ENCODE data around the gene UIMC1.

DNA sequence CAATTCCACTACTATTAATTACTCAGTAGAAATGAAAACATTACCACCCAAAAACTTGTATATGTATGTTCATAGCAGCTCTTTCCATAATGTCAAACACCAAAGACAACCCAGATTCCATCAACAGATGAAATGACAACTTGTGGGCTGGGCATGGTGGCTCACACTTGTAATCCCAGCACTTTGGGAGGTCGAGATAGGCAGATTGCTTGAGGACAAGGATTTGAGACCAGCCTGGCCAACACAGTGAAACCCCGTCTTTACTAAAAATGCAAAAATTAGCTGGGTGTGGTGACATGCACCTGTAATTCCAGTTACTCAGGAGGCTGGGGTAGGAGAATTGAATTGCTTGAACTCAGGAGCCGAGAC lies 11.5 kb downstream of the UIMC1 start:
- TF ChIP-seq, protein P1, sequence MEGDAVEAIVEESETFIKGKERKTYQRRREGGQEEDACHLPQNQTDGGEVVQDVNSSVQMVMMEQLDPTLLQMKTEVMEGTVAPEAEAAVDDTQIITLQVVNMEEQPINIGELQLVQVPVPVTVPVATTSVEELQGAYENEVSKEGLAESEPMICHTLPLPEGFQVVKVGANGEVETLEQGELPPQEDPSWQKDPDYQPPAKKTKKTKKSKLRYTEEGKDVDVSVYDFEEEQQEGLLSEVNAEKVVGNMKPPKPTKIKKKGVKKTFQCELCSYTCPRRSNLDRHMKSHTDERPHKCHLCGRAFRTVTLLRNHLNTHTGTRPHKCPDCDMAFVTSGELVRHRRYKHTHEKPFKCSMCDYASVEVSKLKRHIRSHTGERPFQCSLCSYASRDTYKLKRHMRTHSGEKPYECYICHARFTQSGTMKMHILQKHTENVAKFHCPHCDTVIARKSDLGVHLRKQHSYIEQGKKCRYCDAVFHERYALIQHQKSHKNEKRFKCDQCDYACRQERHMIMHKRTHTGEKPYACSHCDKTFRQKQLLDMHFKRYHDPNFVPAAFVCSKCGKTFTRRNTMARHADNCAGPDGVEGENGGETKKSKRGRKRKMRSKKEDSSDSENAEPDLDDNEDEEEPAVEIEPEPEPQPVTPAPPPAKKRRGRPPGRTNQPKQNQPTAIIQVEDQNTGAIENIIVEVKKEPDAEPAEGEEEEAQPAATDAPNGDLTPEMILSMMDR (CRISPR knock-in tag; IDR thresholded peaks at IDR 0.05) = no peak
- TF ChIP-seq JUNB (CRISPR knock-in tag; IDR thresholded peaks at IDR 0.05; ENCODE audit: borderline replicate concordance) (no peak), MYNN (CRISPR knock-in tag; IDR thresholded peaks at IDR 0.05; ENCODE audit: low read depth) (no peak), CHD2 (IDR thresholded peaks at IDR 0.05; ENCODE audit: low read depth, low read length) (no peak), ZMAT3 (CRISPR knock-in tag; conservative IDR thresholded peaks at IDR 0.05) (no peak), EZH2 (conservative IDR thresholded peaks at IDR 0.05; ENCODE audit: low read depth, low read length) (no peak), ZSCAN29 (CRISPR knock-in tag; conservative IDR thresholded peaks at IDR 0.05) (no peak), PLRG1 (conservative IDR thresholded peaks at IDR 0.05) (no peak)
- TF ChIP-seq, protein P2, sequence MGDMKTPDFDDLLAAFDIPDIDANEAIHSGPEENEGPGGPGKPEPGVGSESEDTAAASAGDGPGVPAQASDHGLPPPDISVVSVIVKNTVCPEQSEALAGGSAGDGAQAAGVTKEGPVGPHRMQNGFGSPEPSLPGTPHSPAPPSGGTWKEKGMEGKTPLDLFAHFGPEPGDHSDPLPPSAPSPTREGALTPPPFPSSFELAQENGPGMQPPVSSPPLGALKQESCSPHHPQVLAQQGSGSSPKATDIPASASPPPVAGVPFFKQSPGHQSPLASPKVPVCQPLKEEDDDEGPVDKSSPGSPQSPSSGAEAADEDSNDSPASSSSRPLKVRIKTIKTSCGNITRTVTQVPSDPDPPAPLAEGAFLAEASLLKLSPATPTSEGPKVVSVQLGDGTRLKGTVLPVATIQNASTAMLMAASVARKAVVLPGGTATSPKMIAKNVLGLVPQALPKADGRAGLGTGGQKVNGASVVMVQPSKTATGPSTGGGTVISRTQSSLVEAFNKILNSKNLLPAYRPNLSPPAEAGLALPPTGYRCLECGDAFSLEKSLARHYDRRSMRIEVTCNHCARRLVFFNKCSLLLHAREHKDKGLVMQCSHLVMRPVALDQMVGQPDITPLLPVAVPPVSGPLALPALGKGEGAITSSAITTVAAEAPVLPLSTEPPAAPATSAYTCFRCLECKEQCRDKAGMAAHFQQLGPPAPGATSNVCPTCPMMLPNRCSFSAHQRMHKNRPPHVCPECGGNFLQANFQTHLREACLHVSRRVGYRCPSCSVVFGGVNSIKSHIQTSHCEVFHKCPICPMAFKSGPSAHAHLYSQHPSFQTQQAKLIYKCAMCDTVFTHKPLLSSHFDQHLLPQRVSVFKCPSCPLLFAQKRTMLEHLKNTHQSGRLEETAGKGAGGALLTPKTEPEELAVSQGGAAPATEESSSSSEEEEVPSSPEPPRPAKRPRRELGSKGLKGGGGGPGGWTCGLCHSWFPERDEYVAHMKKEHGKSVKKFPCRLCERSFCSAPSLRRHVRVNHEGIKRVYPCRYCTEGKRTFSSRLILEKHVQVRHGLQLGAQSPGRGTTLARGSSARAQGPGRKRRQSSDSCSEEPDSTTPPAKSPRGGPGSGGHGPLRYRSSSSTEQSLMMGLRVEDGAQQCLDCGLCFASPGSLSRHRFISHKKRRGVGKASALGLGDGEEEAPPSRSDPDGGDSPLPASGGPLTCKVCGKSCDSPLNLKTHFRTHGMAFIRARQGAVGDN (CRISPR knock-in tag; IDR thresholded peaks at IDR 0.05) = no peak
- TF ChIP-seq, protein P3, sequence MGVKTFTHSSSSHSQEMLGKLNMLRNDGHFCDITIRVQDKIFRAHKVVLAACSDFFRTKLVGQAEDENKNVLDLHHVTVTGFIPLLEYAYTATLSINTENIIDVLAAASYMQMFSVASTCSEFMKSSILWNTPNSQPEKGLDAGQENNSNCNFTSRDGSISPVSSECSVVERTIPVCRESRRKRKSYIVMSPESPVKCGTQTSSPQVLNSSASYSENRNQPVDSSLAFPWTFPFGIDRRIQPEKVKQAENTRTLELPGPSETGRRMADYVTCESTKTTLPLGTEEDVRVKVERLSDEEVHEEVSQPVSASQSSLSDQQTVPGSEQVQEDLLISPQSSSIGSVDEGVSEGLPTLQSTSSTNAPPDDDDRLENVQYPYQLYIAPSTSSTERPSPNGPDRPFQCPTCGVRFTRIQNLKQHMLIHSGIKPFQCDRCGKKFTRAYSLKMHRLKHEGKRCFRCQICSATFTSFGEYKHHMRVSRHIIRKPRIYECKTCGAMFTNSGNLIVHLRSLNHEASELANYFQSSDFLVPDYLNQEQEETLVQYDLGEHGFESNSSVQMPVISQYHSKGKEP (CRISPR knock-in tag; IDR thresholded peaks at IDR 0.05) = no peak
- TF ChIP-seq, protein P4, sequence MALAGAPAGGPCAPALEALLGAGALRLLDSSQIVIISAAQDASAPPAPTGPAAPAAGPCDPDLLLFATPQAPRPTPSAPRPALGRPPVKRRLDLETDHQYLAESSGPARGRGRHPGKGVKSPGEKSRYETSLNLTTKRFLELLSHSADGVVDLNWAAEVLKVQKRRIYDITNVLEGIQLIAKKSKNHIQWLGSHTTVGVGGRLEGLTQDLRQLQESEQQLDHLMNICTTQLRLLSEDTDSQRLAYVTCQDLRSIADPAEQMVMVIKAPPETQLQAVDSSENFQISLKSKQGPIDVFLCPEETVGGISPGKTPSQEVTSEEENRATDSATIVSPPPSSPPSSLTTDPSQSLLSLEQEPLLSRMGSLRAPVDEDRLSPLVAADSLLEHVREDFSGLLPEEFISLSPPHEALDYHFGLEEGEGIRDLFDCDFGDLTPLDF (CRISPR knock-in tag; IDR thresholded peaks at IDR 0.05) = no peak
